KOPT-K1 (cell line): ENCODE measurements around the gene PRSS57.

Experiments used
- H3K27ac ChIP-seq: fragments of 200-600 bp; sonication (generic); 2 replicates; pipeline ENCODE4 v1.5.1; 2016; ENCODE audit warnings: antibody characterized with exemption, mild to moderate bottlenecking, low read depth, low read length; ENCODE audit not compliant: poor library complexity, severe bottlenecking
- H3K36me3 ChIP-seq: fragments of 200-600 bp; sonication (generic); 2 replicates; pipeline ENCODE4 v1.5.1; 2017; ENCODE audit warnings: antibody characterized with exemption, mild to moderate bottlenecking, low read length, moderate library complexity; ENCODE audit not compliant: insufficient read depth
- H3K9me3 ChIP-seq: fragments of 200-600 bp; sonication (generic); 2 replicates; pipeline ENCODE4 v1.5.1; 2017; ENCODE audit warnings: antibody characterized with exemption, low read length, mild to moderate bottlenecking; ENCODE audit not compliant: insufficient read depth, poor library complexity, severe bottlenecking

The PRSS57 gene

DNA sequence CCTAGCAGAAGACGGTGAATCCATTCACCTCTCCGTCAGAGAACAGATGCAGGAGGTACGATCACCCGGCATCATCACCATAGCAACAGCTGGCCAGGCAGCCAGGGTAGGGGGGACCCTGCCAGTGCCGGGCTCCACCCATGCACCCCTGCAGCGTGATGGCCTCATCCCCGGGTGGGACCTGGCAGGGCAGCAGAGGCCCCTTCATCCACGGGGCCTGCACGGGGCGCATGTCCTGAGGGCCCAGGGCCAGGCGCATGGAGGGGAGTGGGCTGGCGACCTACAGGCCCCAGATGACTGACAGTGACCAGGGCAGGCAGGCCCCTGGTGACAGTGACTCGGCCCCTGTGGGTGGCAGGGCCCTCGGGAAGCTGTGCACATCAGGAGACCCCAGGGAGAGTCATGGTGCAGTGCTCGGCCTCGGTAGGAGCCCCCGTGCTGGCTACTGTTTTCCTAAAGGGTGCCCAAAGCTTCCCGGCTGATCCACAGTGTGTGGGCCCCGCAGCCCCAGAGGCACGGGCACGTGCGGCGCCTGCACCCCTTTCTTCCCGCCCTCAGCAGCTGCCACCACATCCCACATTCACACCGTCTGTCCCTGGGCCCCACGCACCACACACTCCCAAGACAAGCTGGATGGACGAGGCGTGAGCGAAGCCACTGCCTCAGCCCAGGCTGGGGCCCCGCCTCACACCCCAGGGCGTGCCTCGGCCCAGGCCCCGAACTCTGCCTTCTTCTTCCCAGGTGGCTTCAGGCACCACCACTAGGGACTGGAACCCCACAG lies 37.0 kb downstream of the PRSS57 start:
- Histone ChIP-seq H3K27ac (no peak overlapping the region), H3K9me3 (no peaks in the 10 kb centered on the region), H3K36me3 (peaks cover 66% of the 10 kb centered on the region)

DNA sequence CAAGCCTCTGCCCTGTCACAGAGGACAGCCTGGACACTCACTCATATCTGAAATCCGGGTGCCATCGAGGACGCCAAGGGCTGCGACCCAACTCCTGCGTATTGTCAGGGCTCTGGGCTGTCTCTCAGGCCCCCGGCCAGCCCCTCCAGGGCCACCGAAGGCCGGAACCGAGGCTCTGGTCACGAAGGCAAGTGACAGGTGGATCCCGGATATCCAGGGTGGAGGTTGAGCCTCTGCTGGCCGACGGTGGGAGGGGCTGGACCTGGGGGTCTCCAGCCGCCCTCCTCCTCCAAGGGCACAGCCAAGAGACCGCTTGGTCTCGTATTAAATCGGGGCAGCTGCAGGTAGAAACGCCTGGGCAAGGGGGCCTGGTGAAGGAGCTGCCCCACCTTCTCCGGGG lies 37.6 kb downstream of the PRSS57 start:
- Histone ChIP-seq H3K27ac (no peak overlapping the region), H3K36me3 (peaks cover 73% of the 10 kb centered on the region), H3K9me3 (no peaks in the 10 kb centered on the region)

DNA sequence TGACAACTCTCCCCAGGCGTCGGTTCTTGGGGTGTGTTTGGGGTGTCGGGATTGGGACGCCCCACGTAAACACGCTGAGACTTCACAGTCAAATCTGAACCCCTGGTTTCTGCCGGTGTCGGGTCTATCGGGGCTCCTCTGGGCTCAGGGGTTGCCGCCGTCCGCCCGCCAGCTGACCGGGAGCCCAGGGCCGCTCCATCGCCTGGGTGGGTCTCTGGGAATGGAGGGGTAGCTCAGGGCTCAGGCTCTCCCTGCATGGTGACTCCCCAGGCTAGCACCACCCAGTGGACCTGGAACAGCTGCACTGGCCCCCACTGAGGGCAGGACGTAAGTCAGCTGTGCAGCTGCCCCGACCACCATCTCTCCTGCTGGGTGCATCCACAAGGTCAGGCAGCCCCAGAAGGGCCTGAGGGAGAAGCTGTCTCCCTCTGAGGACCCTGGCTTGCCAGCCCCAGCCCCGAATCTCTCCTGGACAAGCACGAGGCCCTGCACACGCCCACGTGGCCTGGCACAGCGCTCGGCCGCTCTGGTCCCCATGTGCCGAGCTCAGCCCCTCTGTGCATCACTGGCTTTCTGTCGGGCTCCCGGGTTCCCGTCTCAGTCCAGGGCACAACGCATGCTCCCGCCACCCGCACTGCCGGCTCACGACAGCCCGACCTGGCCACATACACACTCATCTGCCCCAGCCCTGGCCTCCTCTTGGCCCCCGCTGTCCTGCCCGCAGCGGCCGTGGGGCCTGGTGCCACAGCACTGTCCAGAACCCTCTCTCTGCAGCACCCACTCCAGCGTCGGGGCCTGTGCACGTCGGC lies 38.3 kb downstream of the PRSS57 start:
- no peaks in the 10 kb centered on the region for H3K9me3 ChIP-seq
- peaks cover 79% of the 10 kb centered on the region for H3K36me3 ChIP-seq
- H3K27ac ChIP-seq, result no peak overlapping the region

DNA sequence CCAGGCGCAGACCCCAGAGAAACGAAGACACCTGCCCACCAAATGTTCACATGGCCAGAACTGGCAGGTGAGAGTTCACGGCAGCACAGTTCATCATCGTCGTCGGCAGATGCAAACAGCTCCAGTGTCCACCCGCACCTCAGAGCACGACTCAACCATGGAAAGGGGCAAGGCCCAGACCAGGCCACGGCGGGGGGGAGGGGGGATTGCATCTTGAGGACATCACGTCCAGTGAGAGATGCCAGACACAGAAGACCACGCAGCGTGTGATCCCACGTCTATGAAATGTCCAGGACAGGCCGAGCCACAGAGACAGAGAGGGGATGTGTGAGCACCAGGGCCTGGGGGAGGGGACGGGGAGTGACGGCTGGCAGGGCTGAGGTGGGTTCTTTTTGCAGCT lies 39.6 kb downstream of the PRSS57 start:
- Histone ChIP-seq H3K9me3 (no peaks in the 10 kb centered on the region), H3K27ac (no peak overlapping the region), H3K36me3 (peaks cover 92% of the 10 kb centered on the region)

DNA sequence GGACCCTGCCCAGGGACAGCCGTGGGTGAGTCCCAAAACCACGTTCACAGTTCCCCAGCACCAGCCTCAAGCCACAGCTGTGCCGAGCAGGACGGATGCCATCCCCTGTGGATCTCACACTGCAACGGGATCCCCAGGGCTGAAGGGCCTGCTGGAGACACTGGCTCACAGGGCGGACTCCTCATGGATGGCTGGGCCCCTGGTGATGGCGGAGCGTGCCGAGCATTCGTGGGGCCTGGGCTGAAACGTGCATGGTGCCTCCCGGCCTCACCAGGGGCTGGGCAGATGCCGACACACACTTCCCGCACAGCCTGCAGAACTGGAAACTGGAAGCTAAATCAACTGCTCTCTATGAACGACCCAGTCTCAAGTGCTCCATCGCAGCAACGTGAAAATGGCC lies 41.8 kb downstream of the PRSS57 start:
- Histone ChIP-seq H3K27ac (no peak overlapping the region), H3K9me3 (no peaks in the 10 kb centered on the region), H3K36me3 (peaks cover 98% of the 10 kb centered on the region)

DNA sequence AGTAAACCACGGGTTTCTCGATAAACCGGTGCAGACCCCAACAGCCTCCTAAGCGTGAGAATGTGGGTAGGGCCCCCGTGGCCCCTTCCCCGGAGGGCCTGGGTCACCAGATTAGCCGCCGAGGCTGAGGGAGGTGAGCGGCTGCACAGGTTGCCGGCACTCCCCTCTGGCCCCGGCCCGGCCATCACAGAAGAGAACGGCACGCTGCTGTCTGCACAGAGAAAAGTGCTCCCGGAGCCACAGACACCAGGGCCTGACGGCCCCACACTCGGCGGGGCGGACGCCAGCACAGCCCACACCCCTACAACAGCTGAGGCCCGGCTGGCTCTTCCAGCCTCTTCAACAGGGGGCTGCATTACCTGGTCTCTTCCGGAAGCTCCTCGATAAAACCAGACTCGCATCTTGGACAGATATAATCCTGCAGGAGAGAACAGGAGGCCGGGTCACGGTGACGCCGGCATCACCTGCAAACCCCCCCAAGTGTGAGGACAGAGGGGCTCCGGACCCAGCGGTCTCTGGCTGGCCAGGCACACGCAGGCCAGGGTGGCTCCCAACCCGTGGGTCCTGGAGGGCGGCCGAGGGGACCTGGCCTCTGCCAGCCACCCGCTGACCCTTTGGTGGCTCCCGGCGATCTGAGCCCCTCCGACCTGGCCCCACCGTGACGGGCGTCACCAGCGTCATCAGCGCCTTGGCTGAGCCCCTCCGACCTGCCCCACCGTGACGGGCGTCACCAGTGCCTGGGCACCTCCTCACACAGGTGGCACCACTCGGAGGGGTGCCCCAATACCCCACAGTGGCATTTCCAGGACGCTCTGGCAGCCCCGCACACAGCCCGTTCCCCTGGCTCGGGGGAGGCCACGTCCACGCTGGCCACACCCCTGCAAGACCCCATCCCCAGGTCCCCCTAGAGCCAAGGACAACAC lies 42.5 kb downstream of the PRSS57 start:
- Histone ChIP-seq H3K36me3 (peaks cover 98% of the 10 kb centered on the region), H3K9me3 (no peaks in the 10 kb centered on the region), H3K27ac (no peak overlapping the region)

GRCh38 chr19:651991-652390 lies 43.3 kb downstream of the PRSS57 start:
- no peak overlapping the region for H3K27ac ChIP-seq
- H3K9me3 ChIP-seq, result no peaks in the 10 kb centered on the region
- H3K36me3 ChIP-seq, result peaks cover 98% of the 10 kb centered on the region

- H3K36me3 ChIP-seq, result peaks cover 99% of the 10 kb centered on the region
- no peak overlapping the region for H3K27ac ChIP-seq
- H3K9me3 ChIP-seq, result no peaks in the 10 kb centered on the region
Observed at GRCh38 chr19:651114-651818, 44.0 kb downstream of the PRSS57 start.

DNA sequence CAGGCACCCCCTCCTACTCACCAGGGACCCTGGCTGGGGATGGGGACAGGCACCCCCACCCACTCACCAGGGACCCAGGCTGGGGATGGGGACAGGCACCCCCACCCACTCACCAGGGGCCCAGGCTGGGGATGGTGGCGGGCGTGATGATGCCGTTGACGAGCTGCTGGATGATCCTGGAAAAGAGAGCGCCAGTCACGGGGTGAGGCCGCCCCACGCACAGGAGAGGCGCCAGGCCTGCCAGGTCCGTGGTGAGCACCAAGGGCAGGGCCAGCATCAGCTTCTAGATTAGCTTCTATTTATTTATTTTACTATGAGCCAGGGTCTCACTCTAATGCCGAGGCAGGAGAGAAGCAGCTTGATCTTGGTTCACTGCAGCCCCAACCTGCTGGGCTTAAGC lies 45.1 kb downstream of the PRSS57 start:
- Histone ChIP-seq H3K9me3 (no peaks in the 10 kb centered on the region), H3K27ac (no peak overlapping the region), H3K36me3 (peaks cover 97% of the 10 kb centered on the region)

DNA sequence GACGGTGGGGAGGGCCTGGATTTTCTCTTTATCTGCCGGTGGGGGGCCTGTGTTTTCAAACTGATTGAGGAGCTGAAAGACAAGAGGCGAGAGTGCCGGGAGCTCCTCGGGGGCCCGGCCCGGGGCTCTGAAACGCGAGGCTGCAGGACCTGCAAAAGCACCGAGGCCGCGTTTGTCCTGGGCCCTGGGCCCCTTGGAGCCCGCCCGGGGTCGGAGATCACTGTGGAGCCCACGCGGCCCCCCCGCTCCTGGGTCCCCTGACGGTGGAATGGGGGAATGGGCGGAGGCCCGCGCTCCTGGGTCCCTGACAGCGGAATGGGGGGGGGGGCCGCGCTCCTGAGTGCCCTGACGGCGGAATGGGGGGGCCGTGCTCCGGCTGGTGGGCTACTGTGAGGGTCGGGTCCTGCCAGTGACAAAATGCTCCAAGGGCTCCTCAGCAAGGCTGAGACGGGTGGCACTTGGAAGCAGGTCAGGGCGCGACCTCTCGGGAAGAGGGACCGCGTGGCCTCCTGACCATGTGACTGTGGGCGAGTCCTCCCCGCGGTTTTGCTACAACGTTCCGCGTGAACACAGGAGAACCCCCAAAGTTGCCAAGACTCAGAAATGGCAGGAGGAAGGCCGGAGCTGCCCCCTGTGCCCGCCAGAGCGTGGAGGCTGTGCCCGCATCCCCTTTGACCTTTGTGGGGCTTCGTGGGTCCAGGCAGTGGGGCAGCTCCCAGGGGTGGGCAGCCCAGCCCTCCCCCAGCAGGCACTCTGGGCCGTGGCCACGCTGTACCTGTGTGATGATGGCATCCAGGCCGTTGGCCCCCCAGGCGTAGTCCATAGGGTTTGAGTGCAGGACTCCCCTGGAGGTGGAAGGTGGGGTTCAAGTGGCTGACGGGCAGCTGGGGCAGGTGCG lies 46.1 kb downstream of the PRSS57 start:
- Histone ChIP-seq H3K36me3 (peaks cover 98% of the 10 kb centered on the region), H3K9me3 (no peaks in the 10 kb centered on the region), H3K27ac (no peak overlapping the region)

- Histone ChIP-seq H3K27ac (no peak overlapping the region), H3K36me3 (peaks cover 93% of the 10 kb centered on the region), H3K9me3 (no peaks in the 10 kb centered on the region)
Observed at GRCh38 chr19:648305-648704, 46.9 kb downstream of the PRSS57 start.

DNA sequence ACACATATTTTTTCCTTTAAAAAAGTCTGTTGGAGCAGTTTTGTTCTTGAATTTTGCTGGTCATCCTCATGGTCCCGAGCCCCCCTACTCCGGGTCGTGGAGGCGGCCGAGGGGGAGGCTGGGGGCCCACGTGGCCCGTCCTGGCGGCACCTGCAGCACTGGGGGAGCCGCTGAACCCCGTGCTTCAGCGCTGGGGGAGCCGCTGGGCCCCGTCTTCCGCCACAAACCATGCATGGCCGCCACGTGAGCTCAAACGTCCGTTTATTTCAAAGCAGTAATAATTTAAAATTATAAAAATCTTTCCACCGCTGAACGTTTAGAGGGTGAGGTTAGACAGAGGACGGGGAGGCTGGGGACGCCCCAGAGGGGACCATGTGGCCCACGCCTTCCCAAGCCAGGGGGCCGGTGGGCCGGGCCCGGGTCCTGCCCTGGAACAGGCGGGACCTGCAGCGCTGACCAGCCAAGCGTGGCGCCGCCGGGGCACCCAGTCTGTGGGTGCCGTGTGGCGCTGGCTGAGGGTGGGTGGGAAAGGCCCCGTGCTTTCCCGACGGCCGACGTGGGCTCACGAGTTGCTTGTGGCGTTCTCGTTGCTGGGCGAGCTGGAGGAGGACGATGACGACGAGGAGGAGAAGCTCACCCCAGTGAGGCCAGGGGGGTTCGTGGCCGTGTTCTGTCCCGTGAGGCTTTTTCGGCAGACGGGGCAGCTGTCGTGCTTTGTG lies 47.5 kb downstream of the PRSS57 start:
- Histone ChIP-seq H3K9me3 (no peaks in the 10 kb centered on the region), H3K27ac (no peak overlapping the region), H3K36me3 (peaks cover 91% of the 10 kb centered on the region)

DNA sequence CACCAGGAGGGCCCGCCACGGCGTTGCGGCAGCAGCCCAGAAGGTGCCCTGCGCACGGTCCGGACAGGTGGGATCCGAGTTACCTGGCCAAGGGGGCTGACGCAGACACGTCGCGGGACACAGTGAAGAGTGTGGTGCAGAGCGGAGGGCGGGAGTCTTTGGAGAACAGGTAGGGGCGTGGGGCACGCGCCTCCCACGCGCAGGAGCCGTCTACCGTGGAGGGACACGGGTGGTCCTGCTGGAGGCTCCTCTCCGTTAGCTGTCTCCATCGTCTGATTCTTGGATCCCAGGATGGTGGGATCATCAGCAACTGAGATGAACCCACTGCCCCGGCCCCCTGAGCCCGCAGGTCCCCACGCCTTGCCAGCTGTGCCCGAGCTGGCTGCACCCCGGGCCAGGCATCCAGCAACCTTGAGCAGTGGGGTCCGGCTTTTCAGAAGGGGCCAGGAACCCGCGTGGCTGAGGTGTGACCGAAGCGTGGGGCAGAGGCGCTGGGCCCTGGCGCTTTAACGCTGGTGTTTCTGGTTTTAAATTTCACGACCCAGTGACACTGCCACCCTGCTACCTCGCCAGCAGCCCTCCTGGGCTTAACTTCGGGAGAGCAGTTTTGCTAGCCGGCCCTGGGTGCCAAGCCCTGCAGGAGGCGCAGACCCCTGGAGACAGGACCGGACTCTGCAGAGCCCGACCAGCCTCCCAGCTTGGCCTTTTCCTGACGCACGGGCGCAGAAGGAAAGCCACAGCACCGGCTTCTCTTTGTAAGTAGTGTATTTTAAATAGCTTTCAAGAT lies 48.3 kb downstream of the PRSS57 start:
- peaks cover 85% of the 10 kb centered on the region for H3K36me3 ChIP-seq

More for the DNA sequence above, 48.3 kb downstream of the PRSS57 start:
- no peak overlapping the region for H3K27ac ChIP-seq
- H3K9me3 ChIP-seq, result no peaks in the 10 kb centered on the region
